ENCODE data around the gene FTCD.

GRCh38 chr21:46188226-46189212 lies 33.1 kb upstream of the FTCD start:
- TF ChIP-seq MAX (IDR thresholded peaks at IDR 0.05) (no peak), REST (IDR thresholded peaks at IDR 0.05; ENCODE audit: low read depth) (no peak), CEBPB (IDR thresholded peaks at IDR 0.05) (no peak), TAF1 (IDR thresholded peaks at IDR 0.05; ENCODE audit: low read depth) (no peak)
